ENCODE results near the gene TCF4. TPM values are rescaled to one million over a fixed set of nuclear protein-coding genes. Genes with fewer than 3 reads are reported as not detected.

Gene TCF4
- total and polyA plus RNA-seq, 10 donors: 14.6 to 200 (median 153) TPM

- H3K9me3 ChIP-seq: no peaks in the 10 kb centered on the region
- intact Hi-C loops (cut with DNase I; ENCODE audit: low total_unique reads): no loop called here
- no peaks in the 10 kb centered on the region for H3K36me3 ChIP-seq
- H3K4me3 ChIP-seq: no peak overlapping the region
- H3K27me3 ChIP-seq (replicated peaks in 1 of 7): no peaks in the 10 kb centered on the region
- TF ChIP-seq POLR2A (IDR thresholded peaks at IDR 0.05): no peak
- no peak for TF ChIP-seq CTCF (IDR thresholded peaks at IDR 0.05 in 8 of 11, conservative IDR thresholded peaks at IDR 0.05 in 3 of 11)
- no peak for TF ChIP-seq POLR2AphosphoS5 (IDR thresholded peaks at IDR 0.05)
- H3K27ac ChIP-seq: peak overlapping the region in 2 of 8 donors; percentile 16 to 17
- peaks cover 0 to 47% (median 14%) of the 10 kb centered on the region in 6 donors for H3K4me1 ChIP-seq
- no peak for DNase-seq
These were observed 74.8 kb downstream of the TCF4 start for GRCh38 chr18:55513161-55513560.

- H3K4me1 ChIP-seq: peaks cover 0 to 64% (median 23%) of the 10 kb centered on the region in 6 donors
- TF ChIP-seq POLR2A (IDR thresholded peaks at IDR 0.05): no peak
- no peak for TF ChIP-seq CTCF (IDR thresholded peaks at IDR 0.05 in 8 of 11, conservative IDR thresholded peaks at IDR 0.05 in 3 of 11)
- TF ChIP-seq POLR2AphosphoS5 (IDR thresholded peaks at IDR 0.05): no peak
- no peaks in the 10 kb centered on the region for H3K9me3 ChIP-seq
- H3K36me3 ChIP-seq: no peaks in the 10 kb centered on the region
- DNase-seq: no peak
- intact Hi-C loops (cut with DNase I; ENCODE audit: low total_unique reads): no loop called here
- peak overlapping the region; percentile 71 to 90 (median 82) for H3K27ac ChIP-seq
- H3K27me3 ChIP-seq (replicated peaks in 1 of 7): no peaks in the 10 kb centered on the region
- H3K4me3 ChIP-seq: peak overlapping the region in 2 of 8 donors; percentile 11 to 51
These were observed 76.7 kb downstream of the TCF4 start for GRCh38 chr18:55511277-55511676.

GRCh38 chr18:55510809-55511208 lies 77.2 kb downstream of the TCF4 start:
- TF ChIP-seq CTCF (IDR thresholded peaks at IDR 0.05 in 8 of 11, conservative IDR thresholded peaks at IDR 0.05 in 3 of 11) (no peak), POLR2A (IDR thresholded peaks at IDR 0.05) (peak in 1 of 3 donors; percentile 58), POLR2AphosphoS5 (IDR thresholded peaks at IDR 0.05) (peak in 1 of 3 donors; percentile 86)
- DNase-seq: no peak
- Histone ChIP-seq H3K9me3 (no peaks in the 10 kb centered on the region), H3K27ac (peak overlapping the region; percentile 71 to 90 (median 82)), H3K27me3 (replicated peaks in 1 of 7) (no peaks in the 10 kb centered on the region), H3K4me1 (peaks cover 0 to 69% (median 28%) of the 10 kb centered on the region in 6 donors), H3K36me3 (no peaks in the 10 kb centered on the region), H3K4me3 (peak overlapping the region in 2 of 8 donors; percentile 11 to 51)
- 12 to 28% (median 18%) methylated on average over 5 of the region's 5 CpGs for WGBS, 5 donors
- intact Hi-C loops (cut with DNase I; ENCODE audit: low total_unique reads): no loop called here

GRCh38 chr18:55509631-55510324 lies 78.2 kb downstream of the TCF4 start:
- H3K36me3 ChIP-seq: no peaks in the 10 kb centered on the region
- no peak for DNase-seq
- H3K27ac ChIP-seq: peak overlapping the region; percentile 71 to 90 (median 82)
- WGBS, 5 donors: 28 to 49% (median 43%) methylated on average over 4 of the region's 4 CpGs
- peaks cover 0 to 71% (median 29%) of the 10 kb centered on the region in 6 donors for H3K4me1 ChIP-seq
- intact Hi-C loops (cut with DNase I; ENCODE audit: low total_unique reads): no loop called here
- peak overlapping the region in 3 of 8 donors; percentile 0 to 51 (median 11) for H3K4me3 ChIP-seq
- no peak for TF ChIP-seq POLR2AphosphoS5 (IDR thresholded peaks at IDR 0.05)
- TF ChIP-seq POLR2A (IDR thresholded peaks at IDR 0.05): no peak
- H3K27me3 ChIP-seq (replicated peaks in 1 of 7): no peaks in the 10 kb centered on the region
- H3K9me3 ChIP-seq: no peaks in the 10 kb centered on the region

All from spleen (tissue), 11 donors.